HEK293 (cell line): ENCODE measurements around the gene PLEKHA7.
A peak's percentile ranks its signal among the peaks of the same experiment; 100 is the strongest.

Source experiments
- CTCF ChIA-PET: fragments of 350-600 bp; formaldehyde crosslinking; extraction: SDS; loops from one replicate; lab custom pipeline; 2021; ENCODE audit warnings: antibody characterized with exemption; lab: Yijun Ruan, JAX
- POLR2A ChIA-PET: fragments of 300-600 bp; formaldehyde crosslinking; extraction: SDS; loops from one replicate; lab custom pipeline; 2020; ENCODE audit warnings: antibody characterized with exemption, inconsistent platforms; lab: Yijun Ruan, JAX
- H3K27ac ChIP-seq: fragments of 200-500 bp; sonication (Bioruptor generic); 2 replicates; pipeline ENCODE4 v1.5.1; 2014; ENCODE audit warnings: low read depth, low read length, control low read depth, inconsistent platforms; ENCODE audit errors: extremely low read depth
- H3K36me3 ChIP-seq, 2 experiments: fragments of 200-500 bp in 1 of 2; sonication (Bioruptor generic) in 1 of 2; 1 replicate in 1 of 2; 2 replicates in 1 of 2; pipeline ENCODE4 v1.5.1; 2014 to 2017; ENCODE audit warnings: inconsistent platforms in 2 of 2, low read length in 2 of 2; ENCODE audit not compliant: control insufficient read depth in 2 of 2, insufficient read depth in 1 of 2
- H3K4me1 ChIP-seq: fragments of 200-500 bp; sonication (Bioruptor generic); 2 replicates; pipeline ENCODE4 v1.5.1; 2014; ENCODE audit warnings: mild to moderate bottlenecking, low read length, inconsistent platforms; ENCODE audit not compliant: control insufficient read depth, insufficient read depth
- H3K4me3 ChIP-seq: 2 replicates; pipeline ENCODE4 v1.5.1; 2011; ENCODE audit warnings: low read depth, mild to moderate bottlenecking, control low read depth, low read length, moderate library complexity
- H3K9me3 ChIP-seq: fragments of 200-500 bp; sonication (Bioruptor generic); 2 replicates; pipeline ENCODE4 v1.5.1; 2014; ENCODE audit warnings: low read depth, low read length, inconsistent platforms; ENCODE audit not compliant: control insufficient read depth, insufficient read depth
- ZIC2 ChIP-seq: fragments of 450-650 bp; formaldehyde crosslinking; IDR thresholded peaks from 2 replicates; pipeline ENCODE4 v1.5.1; 2016; ENCODE audit warnings: missing biosample characterization, missing genetic modification characterization
- ZNF184 ChIP-seq: fragments of 450-650 bp; IDR thresholded peaks from 2 replicates; pipeline ENCODE4 v1.5.1; 2018; ENCODE audit warnings: missing biosample characterization, mild to moderate bottlenecking, missing genetic modification characterization
- ZNF211 ChIP-seq: fragments of 450-650 bp; formaldehyde crosslinking; IDR thresholded peaks from 2 replicates; pipeline ENCODE4 v1.5.1; 2016; ENCODE audit warnings: low read depth, missing biosample characterization, missing genetic modification characterization
- ZNF214 ChIP-seq: fragments of 450-650 bp; formaldehyde crosslinking; IDR thresholded peaks from 2 replicates; pipeline ENCODE4 v1.5.1; 2017; ENCODE audit warnings: missing biosample characterization, mild to moderate bottlenecking, missing genetic modification characterization, borderline replicate concordance
- ZNF239 ChIP-seq: fragments of 450-650 bp; formaldehyde crosslinking; IDR thresholded peaks from 2 replicates; pipeline ENCODE4 v1.5.1; 2016; ENCODE audit warnings: missing biosample characterization, missing genetic modification characterization
- ZNF341 ChIP-seq: fragments of 450-650 bp; formaldehyde crosslinking; IDR thresholded peaks from 2 replicates; pipeline ENCODE4; 2016; ENCODE audit warnings: low read depth, missing biosample characterization, missing genetic modification characterization
- ZNF37A ChIP-seq: fragments of 450-650 bp; IDR thresholded peaks from 2 replicates; pipeline ENCODE4 v1.5.1; 2018; ENCODE audit warnings: missing biosample characterization, missing genetic modification characterization
- ZNF664 ChIP-seq: fragments of 450-650 bp; formaldehyde crosslinking; IDR thresholded peaks from 2 replicates; pipeline ENCODE4 v1.5.1; 2016; ENCODE audit warnings: missing biosample characterization, missing genetic modification characterization
- ZNF677 ChIP-seq: fragments of 450-650 bp; IDR thresholded peaks from 2 replicates; pipeline ENCODE4 v1.5.0; 2018; ENCODE audit warnings: missing biosample characterization, mild to moderate bottlenecking, missing genetic modification characterization, moderate library complexity
- ZNF843 ChIP-seq: fragments of 450-650 bp; formaldehyde crosslinking; IDR thresholded peaks from 2 replicates; pipeline ENCODE4 v1.5.1; 2016; ENCODE audit warnings: missing biosample characterization, missing genetic modification characterization
- TF ChIP-seq, protein P1 (sequence below): fragments of 450-650 bp; formaldehyde crosslinking; IDR thresholded peaks from 2 replicates; pipeline ENCODE4 v1.5.1; 2016; ENCODE audit warnings: missing biosample characterization, missing genetic modification characterization, low read depth
- TF ChIP-seq, protein P2 (sequence below): fragments of 450-650 bp; formaldehyde crosslinking; IDR thresholded peaks from 2 replicates; pipeline ENCODE4 v1.5.1; 2017; ENCODE audit warnings: missing biosample characterization, missing genetic modification characterization
- TF ChIP-seq, protein P3 (sequence below): fragments of 450-650 bp; formaldehyde crosslinking; IDR thresholded peaks from 2 replicates; pipeline ENCODE4 v1.5.1; 2016; ENCODE audit warnings: missing biosample characterization, missing genetic modification characterization
- TF ChIP-seq, protein P4 (sequence below): fragments of 450-650 bp; formaldehyde crosslinking; IDR thresholded peaks from 2 replicates; pipeline ENCODE4 v1.5.1; 2016; ENCODE audit warnings: missing biosample characterization, missing genetic modification characterization
- TF ChIP-seq, protein P5 (sequence below): fragments of 450-650 bp; formaldehyde crosslinking; IDR thresholded peaks from 2 replicates; pipeline ENCODE4 v1.5.1; 2017; ENCODE audit warnings: missing biosample characterization, missing genetic modification characterization
- TF ChIP-seq, protein P6 (sequence below): fragments of 450-650 bp; formaldehyde crosslinking; IDR thresholded peaks from 2 replicates; pipeline ENCODE4 v1.5.1; 2016; ENCODE audit warnings: missing biosample characterization, missing genetic modification characterization

Gene PLEKHA7

DNA sequence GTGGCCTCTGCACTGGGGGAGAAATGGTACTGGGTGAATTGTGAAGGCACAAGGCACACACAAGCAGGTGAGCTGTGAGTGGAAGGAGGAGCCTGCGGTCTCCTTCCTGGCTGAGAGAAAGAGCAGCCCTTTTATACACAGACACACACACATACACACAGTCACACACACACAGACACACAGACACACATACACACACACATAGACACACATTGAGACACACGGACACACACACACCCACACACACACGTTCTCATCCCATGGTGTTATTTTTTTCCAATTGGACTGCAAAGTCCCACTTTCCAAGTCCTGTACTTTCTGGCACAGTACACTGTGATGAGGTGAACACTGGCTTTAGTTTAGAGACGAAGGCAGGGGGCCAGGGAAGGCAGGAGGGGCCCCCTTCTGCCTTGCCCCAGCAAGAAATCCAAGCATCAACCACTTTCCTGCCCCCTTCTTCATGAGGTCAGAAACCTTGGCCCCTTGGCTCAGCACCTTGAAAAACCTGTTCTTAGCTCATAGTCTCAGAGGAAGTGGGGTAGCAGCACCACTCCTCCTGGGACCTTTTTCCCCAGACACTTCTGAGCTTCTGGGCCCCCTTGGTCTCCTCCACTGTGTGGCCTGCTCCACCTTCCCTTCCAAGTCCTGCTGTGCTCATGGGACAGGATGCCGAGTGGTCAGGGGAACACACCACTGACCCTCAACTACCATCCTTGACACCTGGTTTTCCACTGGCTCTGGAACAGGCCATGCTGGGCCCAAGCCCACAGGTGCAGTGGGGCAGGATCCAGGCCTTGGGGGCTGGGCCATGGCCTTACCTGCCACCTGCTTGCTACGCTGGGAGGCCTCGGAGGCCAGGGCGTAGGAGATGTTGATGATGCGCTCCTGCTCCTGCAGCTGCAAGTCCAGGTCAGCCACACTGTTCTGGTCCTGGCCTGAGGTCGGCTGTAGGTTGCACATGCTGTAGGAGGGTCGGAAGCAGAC, 232.0 kb downstream of the PLEKHA7 start:
- CTCF ChIA-PET, result no interaction called here
- H3K4me3 ChIP-seq, result no peak overlapping the region
- no peaks in the 10 kb centered on the region for H3K9me3 ChIP-seq
- no peak overlapping the region for H3K27ac ChIP-seq
- H3K4me1 ChIP-seq, result no peaks in the 10 kb centered on the region
- TF ChIP-seq, protein P1, sequence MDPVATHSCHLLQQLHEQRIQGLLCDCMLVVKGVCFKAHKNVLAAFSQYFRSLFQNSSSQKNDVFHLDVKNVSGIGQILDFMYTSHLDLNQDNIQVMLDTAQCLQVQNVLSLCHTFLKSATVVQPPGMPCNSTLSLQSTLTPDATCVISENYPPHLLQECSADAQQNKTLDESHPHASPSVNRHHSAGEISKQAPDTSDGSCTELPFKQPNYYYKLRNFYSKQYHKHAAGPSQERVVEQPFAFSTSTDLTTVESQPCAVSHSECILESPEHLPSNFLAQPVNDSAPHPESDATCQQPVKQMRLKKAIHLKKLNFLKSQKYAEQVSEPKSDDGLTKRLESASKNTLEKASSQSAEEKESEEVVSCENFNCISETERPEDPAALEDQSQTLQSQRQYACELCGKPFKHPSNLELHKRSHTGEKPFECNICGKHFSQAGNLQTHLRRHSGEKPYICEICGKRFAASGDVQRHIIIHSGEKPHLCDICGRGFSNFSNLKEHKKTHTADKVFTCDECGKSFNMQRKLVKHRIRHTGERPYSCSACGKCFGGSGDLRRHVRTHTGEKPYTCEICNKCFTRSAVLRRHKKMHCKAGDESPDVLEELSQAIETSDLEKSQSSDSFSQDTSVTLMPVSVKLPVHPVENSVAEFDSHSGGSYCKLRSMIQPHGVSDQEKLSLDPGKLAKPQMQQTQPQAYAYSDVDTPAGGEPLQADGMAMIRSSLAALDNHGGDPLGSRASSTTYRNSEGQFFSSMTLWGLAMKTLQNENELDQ (tag by site-specific recombination), result no peak
- TF ChIP-seq, protein P2, sequence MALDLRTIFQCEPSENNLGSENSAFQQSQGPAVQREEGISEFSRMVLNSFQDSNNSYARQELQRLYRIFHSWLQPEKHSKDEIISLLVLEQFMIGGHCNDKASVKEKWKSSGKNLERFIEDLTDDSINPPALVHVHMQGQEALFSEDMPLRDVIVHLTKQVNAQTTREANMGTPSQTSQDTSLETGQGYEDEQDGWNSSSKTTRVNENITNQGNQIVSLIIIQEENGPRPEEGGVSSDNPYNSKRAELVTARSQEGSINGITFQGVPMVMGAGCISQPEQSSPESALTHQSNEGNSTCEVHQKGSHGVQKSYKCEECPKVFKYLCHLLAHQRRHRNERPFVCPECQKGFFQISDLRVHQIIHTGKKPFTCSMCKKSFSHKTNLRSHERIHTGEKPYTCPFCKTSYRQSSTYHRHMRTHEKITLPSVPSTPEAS (tag by site-specific recombination), result peak; percentile 32; the same call in 1 of the 2 replicates
- TF ChIP-seq ZNF341 (tag by site-specific recombination) (no peak), ZNF214 (tag by site-specific recombination) (no peak), ZNF37A (tag by site-specific recombination) (no peak)
- peaks cover 0 to 15% of the 10 kb centered on the region in 2 experiments; a peak in 1 of 3 replicates for H3K36me3 ChIP-seq
- POLR2A ChIA-PET, result no interaction called here

DNA sequence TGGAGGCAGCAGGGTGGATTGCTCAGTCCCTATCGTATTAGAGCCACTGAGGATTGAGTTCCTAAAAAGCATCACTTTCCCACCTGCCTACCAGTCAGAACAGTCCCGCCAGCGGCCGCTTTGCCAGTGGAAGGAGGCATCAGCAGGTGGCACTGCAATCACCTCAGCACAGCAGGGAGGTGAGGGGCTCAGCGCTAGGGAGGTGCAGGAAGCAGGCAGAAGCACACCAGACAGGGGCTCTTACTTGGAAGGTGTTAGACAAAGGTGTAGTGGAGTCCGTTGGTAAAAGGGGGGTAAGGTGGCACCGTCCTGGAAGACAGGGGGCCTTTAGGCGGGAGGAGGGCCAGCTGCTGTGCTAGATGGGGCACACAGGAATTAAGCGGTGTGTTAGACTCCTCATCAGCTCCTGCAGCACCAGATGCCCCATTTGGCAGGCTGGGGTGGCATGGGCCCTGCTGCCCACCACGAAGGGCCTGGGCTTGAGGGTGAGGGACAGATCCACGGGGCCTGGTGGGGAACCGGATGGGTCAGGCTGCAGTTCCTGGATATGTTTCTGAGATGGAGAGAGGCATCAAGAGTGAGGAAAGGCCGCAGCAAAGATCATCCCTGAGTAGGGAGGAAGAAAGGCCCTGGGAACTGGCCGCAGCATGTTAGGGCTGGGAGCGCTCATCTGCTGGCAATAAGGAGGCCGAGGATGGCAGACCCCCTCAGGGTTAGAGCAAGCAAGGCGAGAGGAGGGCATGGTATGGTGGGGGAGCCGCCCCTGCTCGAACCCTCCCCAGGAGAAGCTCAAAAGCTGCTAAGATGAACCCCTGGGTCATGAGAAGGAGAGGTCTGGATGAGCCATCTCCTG, 233.3 kb downstream of the PLEKHA7 start:
- ChIA-PET CTCF (no interaction called here), POLR2A (no interaction called here)
- H3K9me3 ChIP-seq, result no peaks in the 10 kb centered on the region
- H3K27ac ChIP-seq, result no peak overlapping the region
- peak; percentile 23; the same call in 1 of the 2 replicates for TF ChIP-seq ZIC2
- TF ChIP-seq, protein P3, sequence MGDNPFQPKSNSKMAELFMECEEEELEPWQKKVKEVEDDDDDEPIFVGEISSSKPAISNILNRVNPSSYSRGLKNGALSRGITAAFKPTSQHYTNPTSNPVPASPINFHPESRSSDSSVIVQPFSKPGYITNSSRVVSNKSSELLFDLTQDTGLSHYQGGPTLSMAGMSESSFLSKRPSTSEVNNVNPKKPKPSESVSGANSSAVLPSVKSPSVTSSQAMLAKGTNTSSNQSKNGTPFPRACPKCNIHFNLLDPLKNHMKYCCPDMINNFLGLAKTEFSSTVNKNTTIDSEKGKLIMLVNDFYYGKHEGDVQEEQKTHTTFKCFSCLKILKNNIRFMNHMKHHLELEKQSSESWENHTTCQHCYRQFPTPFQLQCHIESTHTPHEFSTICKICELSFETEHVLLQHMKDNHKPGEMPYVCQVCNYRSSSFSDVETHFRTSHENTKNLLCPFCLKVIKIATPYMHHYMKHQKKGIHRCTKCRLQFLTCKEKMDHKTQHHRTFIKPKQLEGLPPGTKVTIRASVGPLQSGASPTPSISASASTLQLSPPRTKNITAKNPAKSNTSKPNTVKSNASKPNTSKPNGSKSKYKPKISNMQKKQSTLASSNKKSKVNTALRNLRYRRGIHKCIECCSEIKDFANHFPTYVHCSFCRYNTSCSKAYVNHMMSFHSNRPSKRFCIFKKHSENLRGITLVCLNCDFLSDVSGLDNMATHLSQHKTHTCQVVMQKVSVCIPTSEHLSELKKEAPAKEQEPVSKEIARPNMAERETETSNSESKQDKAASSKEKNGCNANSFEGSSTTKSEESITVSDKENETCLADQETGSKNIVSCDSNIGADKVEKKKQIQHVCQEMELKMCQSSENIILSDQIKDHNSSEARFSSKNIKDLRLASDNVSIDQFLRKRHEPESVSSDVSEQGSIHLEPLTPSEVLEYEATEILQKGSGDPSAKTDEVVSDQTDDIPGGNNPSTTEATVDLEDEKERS (tag by site-specific recombination), result no peak
- H3K36me3 ChIP-seq, result peaks cover 0 to 12% of the 10 kb centered on the region in 2 experiments; a peak in 1 of 3 replicates
- no peak overlapping the region for H3K4me3 ChIP-seq
- H3K4me1 ChIP-seq, result no peaks in the 10 kb centered on the region

DNA sequence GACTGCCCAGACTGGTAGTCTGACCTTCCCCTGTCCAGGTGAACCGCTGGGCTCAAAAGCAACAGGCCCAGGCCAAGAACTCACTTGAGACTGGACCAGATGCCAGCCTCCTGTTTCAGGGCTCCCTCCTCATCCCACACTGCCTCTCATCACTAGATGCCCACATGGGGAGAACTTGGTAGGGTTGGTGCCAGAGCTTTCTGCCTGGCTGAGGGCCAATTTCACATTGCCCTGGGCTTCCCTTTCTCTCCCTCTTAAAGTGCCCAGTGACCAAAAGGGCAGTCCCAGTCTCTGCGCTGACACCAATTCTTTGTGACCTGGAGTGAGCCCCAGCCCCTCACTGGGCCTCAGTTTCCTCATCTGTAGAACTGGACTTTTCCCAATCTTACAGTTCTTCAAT, 234.1 kb downstream of the PLEKHA7 start:
- H3K4me1 ChIP-seq, result no peaks in the 10 kb centered on the region
- H3K36me3 ChIP-seq, result peaks cover 0 to 9% of the 10 kb centered on the region in 2 experiments; a peak in 1 of 3 replicates
- ChIA-PET POLR2A (no interaction called here), CTCF (interaction anchor here (1.0 to 1.2 kb wide), 2 partner anchors 8 to 11 kb away, joined by 3 to 4 read pairs; no protein-coding TSS in a partner anchor)
- no peaks in the 10 kb centered on the region for H3K9me3 ChIP-seq
- H3K4me3 ChIP-seq, result no peak overlapping the region
- H3K27ac ChIP-seq, result no peak overlapping the region
- TF ChIP-seq, protein P4, sequence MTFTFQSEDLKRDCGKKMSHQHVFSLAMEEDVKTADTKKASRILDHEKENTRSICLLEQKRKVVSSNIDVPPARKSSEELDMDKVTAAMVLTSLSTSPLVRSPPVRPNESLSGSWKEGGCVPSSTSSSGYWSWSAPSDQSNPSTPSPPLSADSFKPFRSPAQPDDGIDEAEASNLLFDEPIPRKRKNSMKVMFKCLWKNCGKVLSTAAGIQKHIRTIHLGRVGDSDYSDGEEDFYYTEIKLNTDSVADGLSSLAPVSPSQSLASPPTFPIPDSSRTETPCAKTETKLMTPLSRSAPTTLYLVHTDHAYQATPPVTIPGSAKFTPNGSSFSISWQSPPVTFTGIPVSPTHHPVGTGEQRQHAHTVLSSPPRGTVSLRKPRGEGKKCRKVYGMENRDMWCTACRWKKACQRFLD (tag by site-specific recombination), result no peak
- TF ChIP-seq ZNF843 (tag by site-specific recombination) (no peak), ZNF677 (no peak), ZNF211 (tag by site-specific recombination) (no peak), ZNF239 (tag by site-specific recombination) (no peak), ZNF184 (tag by site-specific recombination) (no peak), ZNF664 (tag by site-specific recombination) (no peak)
- TF ChIP-seq, protein P5, sequence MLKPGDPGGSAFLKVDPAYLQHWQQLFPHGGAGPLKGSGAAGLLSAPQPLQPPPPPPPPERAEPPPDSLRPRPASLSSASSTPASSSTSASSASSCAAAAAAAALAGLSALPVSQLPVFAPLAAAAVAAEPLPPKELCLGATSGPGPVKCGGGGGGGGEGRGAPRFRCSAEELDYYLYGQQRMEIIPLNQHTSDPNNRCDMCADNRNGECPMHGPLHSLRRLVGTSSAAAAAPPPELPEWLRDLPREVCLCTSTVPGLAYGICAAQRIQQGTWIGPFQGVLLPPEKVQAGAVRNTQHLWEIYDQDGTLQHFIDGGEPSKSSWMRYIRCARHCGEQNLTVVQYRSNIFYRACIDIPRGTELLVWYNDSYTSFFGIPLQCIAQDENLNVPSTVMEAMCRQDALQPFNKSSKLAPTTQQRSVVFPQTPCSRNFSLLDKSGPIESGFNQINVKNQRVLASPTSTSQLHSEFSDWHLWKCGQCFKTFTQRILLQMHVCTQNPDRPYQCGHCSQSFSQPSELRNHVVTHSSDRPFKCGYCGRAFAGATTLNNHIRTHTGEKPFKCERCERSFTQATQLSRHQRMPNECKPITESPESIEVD (tag by site-specific recombination), result no peak
- TF ChIP-seq, protein P6, sequence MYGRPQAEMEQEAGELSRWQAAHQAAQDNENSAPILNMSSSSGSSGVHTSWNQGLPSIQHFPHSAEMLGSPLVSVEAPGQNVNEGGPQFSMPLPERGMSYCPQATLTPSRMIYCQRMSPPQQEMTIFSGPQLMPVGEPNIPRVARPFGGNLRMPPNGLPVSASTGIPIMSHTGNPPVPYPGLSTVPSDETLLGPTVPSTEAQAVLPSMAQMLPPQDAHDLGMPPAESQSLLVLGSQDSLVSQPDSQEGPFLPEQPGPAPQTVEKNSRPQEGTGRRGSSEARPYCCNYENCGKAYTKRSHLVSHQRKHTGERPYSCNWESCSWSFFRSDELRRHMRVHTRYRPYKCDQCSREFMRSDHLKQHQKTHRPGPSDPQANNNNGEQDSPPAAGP (tag by site-specific recombination), result no peak
